Ammon's horn (tissue), 1 donor: Measurements from ENCODE around the gene GSN.

Experiments
- DNase-seq: peaks from one replicate; pipeline ENCODE4 v3.0.0-alpha.2; 2016; ENCODE audit warnings: low spot score

GSN gene

DNA sequence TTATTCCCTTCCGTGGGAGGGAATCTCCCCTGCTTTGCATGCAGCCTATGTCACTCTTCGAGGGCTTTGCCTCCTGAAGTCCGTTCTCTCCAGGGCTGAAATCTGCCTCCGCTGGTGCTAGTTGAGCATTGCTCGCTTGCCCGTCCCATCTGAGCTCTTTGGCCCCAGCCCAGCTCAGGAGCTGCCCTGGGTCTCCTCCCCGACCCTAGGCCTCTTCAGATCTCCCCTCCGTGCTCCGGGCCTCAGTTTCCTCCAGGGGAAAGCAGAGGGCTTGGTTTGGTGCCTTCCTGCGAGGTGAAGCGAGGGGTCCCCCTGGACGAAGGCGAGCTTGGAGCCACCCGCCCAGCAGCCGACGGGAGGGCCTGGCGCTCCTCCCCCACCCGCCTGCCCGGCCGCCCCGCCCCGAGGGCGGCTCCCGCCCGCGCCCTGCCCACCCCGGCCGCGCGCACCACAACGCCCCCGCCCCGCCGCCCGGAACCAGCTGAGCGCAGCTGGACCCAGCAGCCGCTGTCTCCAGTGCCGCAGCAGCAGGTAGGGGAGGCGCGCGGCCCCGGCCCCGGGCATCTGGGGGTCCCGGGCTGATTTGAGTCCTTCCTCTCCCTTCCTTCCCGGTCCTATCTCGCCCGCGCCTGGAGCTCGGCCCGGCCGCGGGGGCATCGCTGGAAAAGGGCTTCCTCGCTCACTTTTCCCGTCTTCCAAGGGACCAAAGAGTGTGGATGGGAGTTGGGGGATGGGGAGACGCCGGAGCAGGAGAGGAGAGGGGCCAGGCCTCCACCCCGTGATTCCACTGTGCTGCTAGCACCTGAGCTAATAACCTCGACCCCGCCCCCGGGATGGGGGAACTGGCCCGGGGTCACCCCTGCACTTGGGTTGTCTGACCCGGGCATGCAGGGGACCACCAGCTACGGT is at the start of gene GSN:
Gene GSN (plus strand): TSS at position 474 of the 909 bp plus-strand sequence. CDS start 33,810 bp downstream, outside the sequence.
- peak; percentile 86 for DNase-seq

DNA sequence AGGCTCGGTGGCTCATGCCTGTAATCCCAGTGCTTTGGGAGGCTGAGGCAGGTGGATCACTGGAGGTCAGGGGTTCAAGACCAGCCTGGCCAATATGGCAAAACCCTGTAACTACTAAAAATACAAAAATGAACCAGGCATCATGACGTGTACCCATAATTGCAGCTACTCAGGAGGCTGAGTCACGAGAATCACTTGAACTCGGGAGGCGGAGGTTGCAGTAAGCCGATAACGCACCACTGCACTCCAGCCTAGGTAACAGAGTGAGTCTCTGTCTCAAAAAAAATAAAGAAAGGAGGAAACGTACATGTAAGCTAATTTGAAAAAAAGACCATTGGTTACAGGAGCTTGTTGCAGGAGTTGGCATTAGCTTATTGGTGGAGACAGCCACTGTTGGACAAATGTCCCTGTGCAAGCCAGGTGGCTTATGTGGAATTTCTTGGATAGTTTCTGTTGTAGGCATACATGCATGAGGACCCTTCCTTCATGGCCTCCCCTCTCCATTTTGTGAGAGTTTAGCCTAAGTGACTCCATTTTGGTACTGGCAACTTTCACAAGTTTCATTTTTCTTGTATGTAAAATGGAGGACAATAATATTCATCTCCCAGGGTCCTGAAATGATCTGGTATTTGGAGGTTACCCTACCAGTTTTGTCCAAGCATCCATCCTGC is 49.5 kb upstream of the GSN start:
- DNase-seq: no peak

- no peak for DNase-seq
Observed at GRCh38 chr9:121219530-121219929, 48.4 kb upstream of the GSN start.

DNA sequence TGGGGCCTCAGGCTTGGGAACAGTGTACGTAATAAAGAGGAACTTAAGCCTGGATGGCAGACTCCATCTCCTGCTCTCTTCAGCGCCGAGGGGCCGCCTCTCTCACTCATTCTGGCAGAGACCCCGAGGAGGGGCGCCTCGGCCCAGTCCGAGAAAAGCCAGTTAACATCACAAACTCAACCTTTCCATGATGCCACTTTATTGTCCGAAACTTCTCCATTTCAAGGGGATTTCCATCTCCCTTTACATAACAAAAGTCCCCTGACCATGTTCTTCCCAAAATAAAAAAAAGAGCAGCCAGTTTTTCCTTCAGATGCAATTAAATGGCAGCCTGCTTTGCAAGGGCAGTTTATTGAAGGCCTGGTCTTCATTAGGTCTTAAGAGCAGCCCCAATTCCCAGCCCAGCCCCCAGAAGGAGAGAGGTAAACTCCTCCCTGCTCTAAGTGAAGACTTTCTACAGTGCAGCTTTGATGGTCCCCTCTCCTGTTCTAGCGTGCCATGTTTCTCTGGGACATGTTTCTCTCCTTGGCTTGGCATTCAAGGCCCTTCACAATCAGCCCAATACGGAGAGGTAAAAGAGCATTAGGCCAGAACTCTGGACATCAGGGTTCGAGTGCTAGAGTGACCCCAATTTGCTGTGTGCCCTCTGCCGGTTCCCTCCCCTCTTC is 46.8 kb upstream of the GSN start:
- no peak for DNase-seq

- DNase-seq: no peak
Observed at GRCh38 chr9:121221664-121222055, 46.3 kb upstream of the GSN start.

- DNase-seq: peak; percentile 45
Observed at GRCh38 chr9:121222524-121223171, 45.3 kb upstream of the GSN start.

- DNase-seq: no peak
Observed at GRCh38 chr9:121225240-121225639, 42.7 kb upstream of the GSN start.

DNA sequence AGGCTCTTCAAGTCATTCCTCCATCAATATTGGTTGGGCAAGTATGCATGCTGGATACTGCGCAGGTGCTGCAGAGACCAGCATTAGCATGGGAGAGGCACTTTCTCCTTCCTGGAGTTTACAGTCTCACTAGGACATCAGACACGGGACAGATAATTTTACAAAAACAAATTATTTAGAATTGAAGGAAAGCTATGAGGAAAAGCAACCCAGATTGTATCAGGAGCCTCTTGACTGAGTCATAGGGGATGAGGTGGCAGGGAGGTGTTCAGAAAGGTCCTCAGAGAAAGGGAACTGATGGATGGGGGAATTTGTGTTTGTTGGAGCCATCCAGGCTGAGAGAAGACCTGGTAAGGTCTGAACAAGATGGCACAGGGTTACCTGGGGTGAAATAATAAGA is 41.8 kb upstream of the GSN start:
- DNase-seq: no peak

DNA sequence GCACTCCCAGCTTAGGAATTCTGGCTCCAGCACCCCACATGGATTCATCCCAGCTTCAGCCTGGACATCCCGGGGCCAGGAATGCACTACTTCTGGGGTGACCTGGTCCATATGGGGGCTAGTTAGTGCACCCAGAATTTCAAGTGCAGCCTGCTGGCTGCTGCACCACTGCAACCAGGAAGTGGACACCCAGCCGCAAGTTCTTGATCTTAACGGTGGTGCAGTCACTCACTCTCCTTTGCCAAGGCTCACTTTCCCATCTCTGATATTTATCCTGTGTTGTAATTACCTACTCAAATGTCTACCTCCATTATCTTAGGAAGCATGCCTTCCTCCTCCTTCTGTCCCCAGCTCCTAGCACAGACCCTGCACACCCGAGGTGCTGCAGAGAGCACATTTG is 40.1 kb upstream of the GSN start:
- DNase-seq: no peak

- no peak for DNase-seq
Observed at GRCh38 chr9:121230256-121230655, 37.7 kb upstream of the GSN start.

GRCh38 chr9:121232251-121232650 is 35.7 kb upstream of the GSN start:
- DNase-seq: no peak

DNA sequence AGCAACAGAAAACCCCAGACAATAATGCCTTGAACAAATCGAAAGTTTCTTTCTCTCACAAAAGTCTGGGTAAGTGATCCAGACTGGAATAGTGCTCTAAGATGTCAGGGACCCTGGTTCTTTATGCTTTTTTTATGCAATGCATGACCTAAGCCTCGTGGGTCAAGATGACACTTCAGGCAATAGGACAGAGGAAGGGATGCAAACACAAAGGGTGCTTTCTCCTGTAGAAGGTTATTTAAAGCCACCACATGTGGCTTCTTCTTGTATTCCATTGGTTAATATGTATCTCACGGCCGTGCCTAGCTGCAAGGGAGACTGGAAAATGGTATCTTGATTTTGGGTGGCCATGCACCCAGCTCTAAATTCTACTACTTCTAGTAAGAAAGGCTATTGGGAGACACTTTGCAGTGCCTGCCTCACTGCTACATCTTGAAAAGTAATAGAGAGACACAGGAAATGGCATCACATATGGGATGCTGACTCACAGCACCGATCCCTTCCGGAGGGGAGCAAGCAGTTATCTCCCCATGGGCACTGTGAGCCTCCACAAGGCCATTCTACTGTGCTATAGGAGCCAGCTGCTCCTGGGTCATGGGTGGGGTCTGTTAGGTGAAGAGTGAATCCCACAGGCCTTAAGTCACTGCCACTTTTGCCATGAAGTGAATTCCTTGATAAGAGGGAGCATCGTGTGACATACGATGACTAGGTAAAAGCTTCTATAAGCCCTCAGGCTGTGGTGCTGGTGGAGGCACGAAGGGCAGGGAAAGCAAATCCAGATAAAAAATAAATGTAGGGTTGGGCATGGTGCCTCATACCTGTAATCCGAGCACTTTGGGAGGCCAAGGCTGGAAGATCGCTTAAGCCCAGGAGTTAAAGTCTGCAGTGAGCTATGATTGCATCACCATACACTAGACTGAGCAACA is 33.8 kb upstream of the GSN start:
- no peak for DNase-seq

DNA sequence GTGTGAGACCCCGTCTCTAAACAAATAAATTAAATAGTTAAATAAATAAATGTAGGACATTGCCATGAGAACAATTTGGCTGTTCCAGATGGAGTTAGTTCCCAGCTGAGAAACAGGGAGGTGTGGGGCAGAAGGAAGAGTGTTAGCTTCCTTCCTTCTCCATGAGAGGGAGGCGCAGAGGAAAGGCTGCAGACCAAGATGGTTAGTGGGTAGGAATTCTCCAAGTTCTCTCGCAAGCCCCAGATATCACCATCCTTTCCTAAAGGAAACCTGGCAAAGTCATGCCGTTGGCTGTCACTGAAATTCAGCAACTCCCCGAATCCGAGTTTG is 33.2 kb upstream of the GSN start:
- no peak for DNase-seq

DNA sequence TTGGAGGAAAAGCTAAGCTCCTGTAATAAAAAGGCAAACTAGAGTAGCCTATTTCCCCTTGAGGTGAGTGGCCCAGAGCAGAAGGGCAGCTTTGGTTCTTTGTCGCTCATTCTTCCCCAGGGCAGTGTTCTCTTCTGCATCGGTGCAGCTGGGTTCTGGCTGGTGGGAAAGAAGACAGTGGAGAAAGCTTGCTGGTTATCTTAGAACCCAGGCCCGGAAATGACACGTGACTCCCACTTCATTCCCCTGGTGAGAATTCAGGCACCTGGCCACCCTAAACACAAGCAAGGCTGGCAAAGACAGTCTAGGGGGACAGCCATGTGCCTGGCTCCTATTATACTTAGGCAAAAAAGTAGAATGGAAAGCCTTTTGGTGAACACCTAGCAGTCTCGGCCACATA is 32.5 kb upstream of the GSN start:
- no peak for DNase-seq

- DNase-seq: no peak
Observed at GRCh38 chr9:121237916-121238315, 30.0 kb upstream of the GSN start.

DNA sequence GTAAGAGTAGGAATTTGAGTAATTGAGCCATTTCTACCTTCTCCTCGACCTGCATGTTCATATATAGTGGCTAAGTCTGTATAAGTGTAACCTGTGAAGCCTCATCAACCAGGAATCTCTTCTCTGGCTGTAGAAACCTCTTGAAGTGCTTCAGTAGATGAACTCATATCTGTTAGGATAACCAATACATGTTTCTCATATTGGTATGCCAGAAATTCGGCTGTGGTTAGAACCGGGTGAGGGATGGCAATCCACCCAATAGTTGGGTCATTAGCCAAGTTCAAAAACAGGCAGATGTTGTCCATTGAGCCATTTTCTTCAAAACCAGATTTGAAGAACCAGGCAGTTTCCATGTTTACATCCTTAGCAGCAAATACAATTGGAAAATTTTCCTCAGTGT is 28.9 kb upstream of the GSN start:
- DNase-seq: no peak

DNA sequence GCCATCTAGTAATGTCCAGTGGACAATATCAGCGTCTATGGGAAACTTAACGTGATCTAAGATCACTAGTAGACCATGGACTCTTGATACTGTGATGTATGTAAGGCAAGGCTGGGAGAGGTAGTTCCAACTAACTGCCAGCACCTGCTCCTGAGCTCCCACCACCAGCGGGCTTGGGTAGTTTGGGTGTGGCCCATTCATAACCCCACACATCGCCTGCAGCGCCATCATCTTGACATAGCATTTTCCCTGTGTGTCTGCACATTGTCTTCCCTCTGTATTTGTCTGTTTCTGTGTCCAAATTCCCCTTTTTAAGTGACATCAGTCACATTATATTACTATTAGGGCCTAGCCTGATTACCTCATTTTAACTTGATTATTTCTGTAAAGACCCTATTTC is 28.1 kb upstream of the GSN start:
- DNase-seq: no peak

GRCh38 chr9:121240472-121241135 is 27.4 kb upstream of the GSN start:
- no peak for DNase-seq

GRCh38 chr9:121242219-121242958 is 25.6 kb upstream of the GSN start:
- DNase-seq: no peak

GRCh38 chr9:121242959-121243346 is 25.0 kb upstream of the GSN start:
- no peak for DNase-seq
